OCI-LY1 (cell line): ENCODE measurements around the gene CNTN5.

Experiments used
- H2AFZ ChIP-seq: fragments of 200-600 bp; sonication (generic), shearing (Covaris generic); 2 replicates; pipeline ENCODE4 v1.6.0; 2014; ENCODE audit warnings: antibody characterized with exemption, mild to moderate bottlenecking, low read length
- H3F3A ChIP-seq: fragments of 200-600 bp; sonication (generic), shearing (Covaris generic); 2 replicates; pipeline ENCODE4 v1.6.0; 2014; ENCODE audit warnings: mild to moderate bottlenecking, antibody characterized with exemption, low read length, moderate library complexity; ENCODE audit not compliant: insufficient read depth
- H3K27ac ChIP-seq: fragments of 200-600 bp; sonication (generic); 2 replicates; pipeline ENCODE4 v1.5.1; 2014; ENCODE audit warnings: low read length, mixed run types, mild to moderate bottlenecking, low read depth; ENCODE audit not compliant: poor library complexity, severe bottlenecking
- H3K27me3 ChIP-seq: fragments of 200-600 bp; sonication (generic); 2 replicates; pipeline ENCODE4 v1.6.0; 2014; ENCODE audit warnings: antibody characterized with exemption, mild to moderate bottlenecking, low read length, moderate library complexity; ENCODE audit not compliant: insufficient read depth
- H3K36me3 ChIP-seq: fragments of 200-600 bp; sonication (generic); 2 replicates; pipeline ENCODE4 v1.6.1; 2014; ENCODE audit warnings: mild to moderate bottlenecking, antibody characterized with exemption, low read length, moderate library complexity, mixed read lengths; ENCODE audit not compliant: insufficient read depth
- H3K4me1 ChIP-seq: fragments of 200-600 bp; sonication (generic); 2 replicates; pipeline ENCODE4 v1.5.1; 2014; ENCODE audit warnings: mild to moderate bottlenecking, low read length, moderate library complexity; ENCODE audit not compliant: insufficient read depth, severe bottlenecking
- H3K4me2 ChIP-seq: fragments of 200-600 bp; sonication (generic), shearing (Covaris generic); 2 replicates; pipeline ENCODE4 v1.6.1; 2014; ENCODE audit warnings: low read length
- H3K4me3 ChIP-seq: fragments of 200-600 bp; sonication (generic); 2 replicates; pipeline ENCODE4 v1.5.1; 2014; ENCODE audit warnings: low read length, low read depth, mild to moderate bottlenecking, mixed read lengths; ENCODE audit not compliant: poor library complexity, severe bottlenecking
- H3K79me2 ChIP-seq: fragments of 200-600 bp; shearing (Covaris generic); 2 replicates; pipeline ENCODE4 v1.6.1; 2016; ENCODE audit warnings: mixed run types, low read length, mixed read lengths; ENCODE audit not compliant: insufficient read depth
- H3K9ac ChIP-seq: fragments of 200-600 bp; sonication (generic), shearing (Covaris generic); 2 replicates; pipeline ENCODE4 v1.6.1; 2014; ENCODE audit warnings: mild to moderate bottlenecking, low read length, mixed read lengths
- H3K9me2 ChIP-seq: fragments of 200-600 bp; sonication (generic), shearing (Covaris generic); 2 replicates; pipeline ENCODE4 v1.6.1; 2014; ENCODE audit warnings: low read depth, mild to moderate bottlenecking, low read length, mixed read lengths
- H3K9me3 ChIP-seq: fragments of 200-600 bp; shearing (Covaris generic); 2 replicates; pipeline ENCODE4 v1.6.1; 2014; ENCODE audit warnings: low read length, mixed read lengths
- H4K20me1 ChIP-seq: fragments of 200-600 bp; sonication (generic), shearing (Covaris generic); 2 replicates; pipeline ENCODE4 v1.6.0; 2016; ENCODE audit warnings: mild to moderate bottlenecking, low read length; ENCODE audit not compliant: insufficient read depth
- EZH2 ChIP-seq: fragments of 200-600 bp; sonication (generic), shearing (Covaris generic); IDR thresholded peaks from 2 replicates; pipeline ENCODE4 v1.8.0; 2017; ENCODE audit warnings: borderline replicate concordance, mixed run types, mild to moderate bottlenecking, antibody characterized with exemption, low read length, moderate library complexity, mixed read lengths
- TF ChIP-seq, protein P1 (sequence below): fragments of 200-600 bp; sonication (generic), shearing (Covaris generic); IDR thresholded peaks from 2 replicates; pipeline ENCODE4 v1.5.1; 2017; ENCODE audit warnings: mild to moderate bottlenecking, antibody characterized with exemption, low read length, moderate library complexity, mixed read lengths

The CNTN5 gene

GRCh38 chr11:99638073-99638553, 617.4 kb downstream of the CNTN5 start:
- Histone ChIP-seq H3K4me1 (no peaks in the 10 kb centered on the region), H3K4me2 (no peak overlapping the region), H4K20me1 (no peaks in the 10 kb centered on the region), H2AFZ (no peak overlapping the region), H3K27me3 (no peaks in the 10 kb centered on the region), H3K36me3 (no peaks in the 10 kb centered on the region), H3K9me3 (no peaks in the 10 kb centered on the region), H3K9me2 (no peaks in the 10 kb centered on the region), H3F3A (no peaks in the 10 kb centered on the region), H3K27ac (no peak overlapping the region), H3K9ac (no peak overlapping the region), H3K4me3 (no peak overlapping the region), H3K79me2 (no peaks in the 10 kb centered on the region)
- no peak for TF ChIP-seq EZH2
- TF ChIP-seq, protein P1, sequence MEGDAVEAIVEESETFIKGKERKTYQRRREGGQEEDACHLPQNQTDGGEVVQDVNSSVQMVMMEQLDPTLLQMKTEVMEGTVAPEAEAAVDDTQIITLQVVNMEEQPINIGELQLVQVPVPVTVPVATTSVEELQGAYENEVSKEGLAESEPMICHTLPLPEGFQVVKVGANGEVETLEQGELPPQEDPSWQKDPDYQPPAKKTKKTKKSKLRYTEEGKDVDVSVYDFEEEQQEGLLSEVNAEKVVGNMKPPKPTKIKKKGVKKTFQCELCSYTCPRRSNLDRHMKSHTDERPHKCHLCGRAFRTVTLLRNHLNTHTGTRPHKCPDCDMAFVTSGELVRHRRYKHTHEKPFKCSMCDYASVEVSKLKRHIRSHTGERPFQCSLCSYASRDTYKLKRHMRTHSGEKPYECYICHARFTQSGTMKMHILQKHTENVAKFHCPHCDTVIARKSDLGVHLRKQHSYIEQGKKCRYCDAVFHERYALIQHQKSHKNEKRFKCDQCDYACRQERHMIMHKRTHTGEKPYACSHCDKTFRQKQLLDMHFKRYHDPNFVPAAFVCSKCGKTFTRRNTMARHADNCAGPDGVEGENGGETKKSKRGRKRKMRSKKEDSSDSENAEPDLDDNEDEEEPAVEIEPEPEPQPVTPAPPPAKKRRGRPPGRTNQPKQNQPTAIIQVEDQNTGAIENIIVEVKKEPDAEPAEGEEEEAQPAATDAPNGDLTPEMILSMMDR, result no peak

DNA sequence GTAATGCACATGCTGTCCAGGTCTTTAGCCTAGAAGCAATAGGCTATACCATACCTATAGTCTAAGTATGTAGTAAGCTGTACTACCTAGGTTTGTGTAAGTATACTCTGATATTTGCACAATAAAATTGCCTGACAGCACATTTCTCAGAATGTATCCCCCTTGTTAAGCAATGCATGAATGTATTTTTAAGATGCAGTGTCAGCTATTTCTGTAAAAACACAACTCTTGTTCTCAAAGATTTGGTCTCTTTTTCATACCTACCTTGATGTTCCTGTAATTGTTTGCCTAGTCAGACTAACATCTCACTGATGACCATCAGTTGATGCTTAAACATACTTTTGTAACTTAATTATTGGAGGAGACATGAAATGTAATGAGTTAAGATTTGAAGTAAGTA, 619.9 kb downstream of the CNTN5 start:
- TF ChIP-seq, protein P1, result no peak
- no peak for TF ChIP-seq EZH2
- no peak overlapping the region for H3K27ac ChIP-seq
- H3K4me3 ChIP-seq, result no peak overlapping the region
- H3K9ac ChIP-seq, result no peak overlapping the region
- no peak overlapping the region for H3K4me2 ChIP-seq
- H3K79me2 ChIP-seq, result no peaks in the 10 kb centered on the region
- H4K20me1 ChIP-seq, result no peaks in the 10 kb centered on the region
- no peaks in the 10 kb centered on the region for H3K4me1 ChIP-seq
- no peaks in the 10 kb centered on the region for H3K9me3 ChIP-seq
- no peaks in the 10 kb centered on the region for H3K27me3 ChIP-seq
- H3K9me2 ChIP-seq, result no peaks in the 10 kb centered on the region
- H3F3A ChIP-seq, result no peaks in the 10 kb centered on the region
- no peaks in the 10 kb centered on the region for H3K36me3 ChIP-seq
- H2AFZ ChIP-seq, result no peak overlapping the region

DNA sequence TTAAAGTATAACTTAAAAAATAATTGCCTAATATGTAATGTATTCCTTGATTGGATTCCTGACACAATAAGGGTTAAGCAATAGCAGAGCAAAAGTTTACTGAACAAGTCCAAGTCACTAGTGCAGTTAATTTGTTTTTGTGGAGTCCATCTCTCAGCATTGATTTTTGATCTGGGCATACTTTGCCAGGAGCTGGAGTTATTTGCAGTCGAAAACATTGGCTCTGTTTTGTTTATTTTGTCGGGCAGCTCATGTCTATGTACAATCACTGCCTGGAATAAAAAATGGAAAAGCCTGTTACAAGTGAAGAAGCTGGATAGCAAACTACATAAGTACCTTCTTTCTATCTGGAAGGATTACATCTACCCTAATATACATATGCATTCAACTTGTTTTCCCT, 625.2 kb downstream of the CNTN5 start:
- Histone ChIP-seq H3K9me3 (no peaks in the 10 kb centered on the region), H3K9me2 (no peaks in the 10 kb centered on the region)

More for the DNA sequence above, 625.2 kb downstream of the CNTN5 start:
- Histone ChIP-seq H3K4me1 (no peaks in the 10 kb centered on the region), H3K27me3 (no peaks in the 10 kb centered on the region), H3K4me2 (no peak overlapping the region), H3K9ac (no peak overlapping the region), H3K27ac (no peak overlapping the region), H4K20me1 (no peaks in the 10 kb centered on the region), H3K79me2 (no peaks in the 10 kb centered on the region), H3K4me3 (no peak overlapping the region), H3F3A (no peaks in the 10 kb centered on the region), H2AFZ (no peak overlapping the region), H3K36me3 (no peaks in the 10 kb centered on the region)
- no peak for TF ChIP-seq EZH2
- TF ChIP-seq, protein P1, result no peak
